Measurements from ENCODE around the gene SLC27A5.
"Not testable (repeated sequence)": the region's sequence is repeated elsewhere in the genome, so short reads cannot be mapped to it uniquely, and the experiment has no call there.

The SLC27A5 gene

DNA sequence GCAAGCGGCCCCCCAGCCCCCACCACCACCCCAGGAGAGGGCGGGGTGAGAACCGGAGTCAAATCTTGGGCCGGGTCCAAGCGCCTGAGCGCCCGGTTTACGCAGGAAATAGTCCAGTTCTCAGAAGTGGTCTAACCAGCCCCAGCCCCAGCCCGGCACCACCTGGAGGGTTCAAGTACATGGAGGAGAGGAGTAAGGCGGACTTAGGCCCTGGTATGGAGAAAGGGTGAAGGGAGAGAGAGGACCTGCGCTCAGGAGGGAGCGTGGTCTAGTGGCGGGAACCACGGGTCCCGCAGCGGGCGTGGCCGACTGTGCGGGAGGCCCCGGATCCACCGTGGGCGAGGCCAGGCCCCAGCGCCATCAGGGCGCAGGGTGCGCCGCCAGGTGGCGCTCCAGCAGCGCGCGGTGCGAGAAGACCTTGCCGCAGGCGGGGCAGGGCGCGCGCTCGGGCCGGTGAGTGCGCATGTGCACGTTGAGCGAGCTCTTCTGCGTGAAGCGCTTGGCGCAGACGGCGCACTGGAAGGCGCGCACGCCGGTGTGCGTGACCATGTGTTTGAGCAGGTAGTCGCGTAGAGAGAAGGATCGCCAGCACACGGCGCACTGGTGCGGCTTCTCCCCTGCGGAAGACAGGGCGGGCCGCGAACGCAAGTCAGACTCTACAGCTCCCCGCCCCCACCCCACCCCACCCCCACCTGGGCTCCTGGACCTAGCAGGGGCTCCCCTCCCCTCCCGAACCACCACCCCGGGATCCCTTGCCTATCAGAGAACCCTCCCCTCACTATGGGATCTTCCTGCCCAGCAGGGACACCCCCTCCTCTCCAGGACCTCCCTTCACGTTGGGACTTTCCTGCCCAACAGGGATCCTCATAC is 2.1 kb upstream of the SLC27A5 start:
- Histone ChIP-seq H3K9ac (ENCODE audit: insufficient read length) (peak overlapping the region; percentile 89), H3K27ac (peak overlapping the region; percentile 78), H3K4me3 (peak overlapping the region; percentile 89), H3K36me3 (ENCODE audit: insufficient read depth, low read length) (peaks cover 14% of the 10 kb centered on the region; the same call in 1 of the 2 replicates), H3K9me3 (ENCODE audit: low read depth, low read length) (no peaks in the 10 kb centered on the region)
- DNase-seq (ENCODE audit: low read depth, low spot score) = peak; percentile 53
- TF ChIP-seq POLR2AphosphoS5 (IDR thresholded peaks at IDR 0.05; ENCODE audit: borderline replicate concordance, low read depth, low read length) (peak; percentile 94), EZH2 (IDR thresholded peaks at IDR 0.05) (no peak), FOXP2 (optimal IDR thresholded peaks at IDR 0.05; ENCODE audit: control extremely low read depth, extremely low read length, insufficient read depth) (peak; percentile 87)

DNA sequence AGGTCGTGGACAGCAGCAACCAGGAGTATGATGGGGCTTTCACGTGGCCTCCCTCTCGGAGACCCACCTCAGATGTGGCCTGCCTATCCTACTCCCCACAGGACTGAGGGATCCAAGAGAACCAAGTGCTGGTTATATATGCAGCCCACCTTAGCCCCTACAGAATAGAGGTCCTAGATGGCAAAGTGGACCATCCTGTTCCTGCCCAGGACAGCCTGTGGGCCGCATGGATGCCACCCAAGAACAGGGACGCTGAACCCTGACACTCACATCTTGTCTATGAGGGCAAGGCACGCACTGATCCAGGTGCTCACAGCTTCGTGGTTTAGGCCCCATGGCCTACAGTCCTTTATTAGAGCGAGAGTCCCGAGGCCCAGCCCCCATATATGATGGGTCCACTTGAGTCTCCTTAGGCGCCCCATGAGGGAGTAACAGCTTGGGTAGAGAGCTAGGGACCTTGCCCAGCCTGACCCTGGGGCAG is 1.5 kb upstream of the SLC27A5 start:
- peak overlapping the region; percentile 78 for H3K9ac ChIP-seq (ENCODE audit: insufficient read length)
- H3K27ac ChIP-seq = peak overlapping the region; percentile 76
- H3K9me3 ChIP-seq (ENCODE audit: low read depth, low read length) = no peaks in the 10 kb centered on the region
- no peak for DNase-seq (ENCODE audit: low read depth, low spot score)
- H3K36me3 ChIP-seq (ENCODE audit: insufficient read depth, low read length) = peaks cover 14% of the 10 kb centered on the region; the same call in 1 of the 2 replicates
- peak overlapping the region; percentile 89 for H3K4me3 ChIP-seq
- TF ChIP-seq POLR2AphosphoS5 (IDR thresholded peaks at IDR 0.05; ENCODE audit: borderline replicate concordance, low read depth, low read length) (no peak), FOXP2 (optimal IDR thresholded peaks at IDR 0.05; ENCODE audit: control extremely low read depth, extremely low read length, insufficient read depth) (no peak), EZH2 (IDR thresholded peaks at IDR 0.05) (no peak)

- Histone ChIP-seq H3K4me3 (no peak overlapping the region), H3K27ac (no peak overlapping the region), H3K36me3 (ENCODE audit: insufficient read depth, low read length) (no peaks in the 10 kb centered on the region), H3K9me3 (ENCODE audit: low read depth, low read length) (no peaks in the 10 kb centered on the region), H3K9ac (ENCODE audit: insufficient read length) (no peak overlapping the region)
- TF ChIP-seq EZH2 (IDR thresholded peaks at IDR 0.05) (no peak), FOXP2 (optimal IDR thresholded peaks at IDR 0.05; ENCODE audit: control extremely low read depth, extremely low read length, insufficient read depth) (no peak), POLR2AphosphoS5 (IDR thresholded peaks at IDR 0.05; ENCODE audit: borderline replicate concordance, low read depth, low read length) (no peak)
- no peak for DNase-seq (ENCODE audit: low read depth, low spot score)
These were observed 1.5 kb downstream of the SLC27A5 start for GRCh38 chr19:58510084-58510862.

DNA sequence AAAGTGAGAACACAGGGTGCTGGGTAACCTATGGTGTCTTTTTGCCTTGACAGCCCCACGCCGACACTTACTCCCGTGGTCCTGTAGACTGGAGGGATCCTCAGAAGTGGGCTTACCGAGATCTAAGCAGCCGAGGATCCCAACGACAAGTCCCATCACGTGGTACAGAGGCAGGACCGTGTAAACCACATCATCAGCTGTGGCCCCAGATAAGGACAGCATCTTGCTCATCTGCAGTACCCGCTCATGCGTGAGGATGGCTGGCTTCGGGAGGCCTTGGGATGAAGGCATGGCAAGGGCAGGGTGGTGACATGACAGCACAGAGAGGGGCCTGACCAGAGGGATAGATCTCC is 2.1 kb downstream of the SLC27A5 start:
- no peak overlapping the region for H3K9ac ChIP-seq (ENCODE audit: insufficient read length)
- H3K27ac ChIP-seq = no peak overlapping the region

GRCh38 chr19:58507602-58508223 is 4.1 kb downstream of the SLC27A5 start:
- H3K36me3 ChIP-seq (ENCODE audit: insufficient read depth, low read length); DNase-seq (ENCODE audit: low read depth, low spot score); H3K9ac ChIP-seq (ENCODE audit: insufficient read length): not testable (repeated sequence)

More for the DNA sequence above, 2.1 kb downstream of the SLC27A5 start:
- no peak for TF ChIP-seq EZH2 (IDR thresholded peaks at IDR 0.05)
- TF ChIP-seq POLR2AphosphoS5 (IDR thresholded peaks at IDR 0.05; ENCODE audit: borderline replicate concordance, low read depth, low read length) = no peak
- no peak for TF ChIP-seq FOXP2 (optimal IDR thresholded peaks at IDR 0.05; ENCODE audit: control extremely low read depth, extremely low read length, insufficient read depth)
- H3K36me3 ChIP-seq (ENCODE audit: insufficient read depth, low read length) = no peaks in the 10 kb centered on the region
- no peak for DNase-seq (ENCODE audit: low read depth, low spot score)
- H3K9me3 ChIP-seq (ENCODE audit: low read depth, low read length) = no peaks in the 10 kb centered on the region
- H3K4me3 ChIP-seq = no peak overlapping the region

DNA sequence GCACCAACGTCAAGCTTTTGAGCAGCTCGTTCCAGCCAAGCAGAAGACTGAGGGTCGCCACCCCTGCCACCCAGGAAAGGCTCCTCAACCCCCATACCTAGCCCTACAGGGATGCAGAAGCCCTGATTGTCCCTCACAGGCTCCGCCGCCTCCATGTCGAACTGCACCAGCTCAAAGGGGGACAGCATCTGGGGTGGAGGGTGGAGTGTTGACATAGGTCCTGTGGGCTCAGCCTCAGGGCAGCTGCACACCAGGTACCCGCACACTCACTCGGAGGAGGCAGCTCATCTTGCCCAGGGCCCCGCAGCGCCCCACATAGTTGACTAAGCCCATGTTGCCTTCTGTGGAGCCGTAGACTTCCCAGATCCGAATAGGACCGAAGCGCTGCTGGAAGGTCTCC is 11.6 kb downstream of the SLC27A5 start:
- H3K9ac ChIP-seq (ENCODE audit: insufficient read length) = no peak overlapping the region
- peak; percentile 6; the same call in 1 of the 2 replicates for TF ChIP-seq POLR2AphosphoS5 (IDR thresholded peaks at IDR 0.05; ENCODE audit: borderline replicate concordance, low read depth, low read length)
- TF ChIP-seq EZH2 (IDR thresholded peaks at IDR 0.05) = no peak
- no peak overlapping the region for H3K4me3 ChIP-seq
- no peak for DNase-seq (ENCODE audit: low read depth, low spot score)
- no peak overlapping the region for H3K27ac ChIP-seq
- no peaks in the 10 kb centered on the region for H3K36me3 ChIP-seq (ENCODE audit: insufficient read depth, low read length)
- no peaks in the 10 kb centered on the region for H3K9me3 ChIP-seq (ENCODE audit: low read depth, low read length)

More at GRCh38 chr19:58507602-58508223, 4.1 kb downstream of the SLC27A5 start:
- not testable (repeated sequence) for H3K4me3 ChIP-seq; H3K9me3 ChIP-seq (ENCODE audit: low read depth, low read length); H3K27ac ChIP-seq

DNA sequence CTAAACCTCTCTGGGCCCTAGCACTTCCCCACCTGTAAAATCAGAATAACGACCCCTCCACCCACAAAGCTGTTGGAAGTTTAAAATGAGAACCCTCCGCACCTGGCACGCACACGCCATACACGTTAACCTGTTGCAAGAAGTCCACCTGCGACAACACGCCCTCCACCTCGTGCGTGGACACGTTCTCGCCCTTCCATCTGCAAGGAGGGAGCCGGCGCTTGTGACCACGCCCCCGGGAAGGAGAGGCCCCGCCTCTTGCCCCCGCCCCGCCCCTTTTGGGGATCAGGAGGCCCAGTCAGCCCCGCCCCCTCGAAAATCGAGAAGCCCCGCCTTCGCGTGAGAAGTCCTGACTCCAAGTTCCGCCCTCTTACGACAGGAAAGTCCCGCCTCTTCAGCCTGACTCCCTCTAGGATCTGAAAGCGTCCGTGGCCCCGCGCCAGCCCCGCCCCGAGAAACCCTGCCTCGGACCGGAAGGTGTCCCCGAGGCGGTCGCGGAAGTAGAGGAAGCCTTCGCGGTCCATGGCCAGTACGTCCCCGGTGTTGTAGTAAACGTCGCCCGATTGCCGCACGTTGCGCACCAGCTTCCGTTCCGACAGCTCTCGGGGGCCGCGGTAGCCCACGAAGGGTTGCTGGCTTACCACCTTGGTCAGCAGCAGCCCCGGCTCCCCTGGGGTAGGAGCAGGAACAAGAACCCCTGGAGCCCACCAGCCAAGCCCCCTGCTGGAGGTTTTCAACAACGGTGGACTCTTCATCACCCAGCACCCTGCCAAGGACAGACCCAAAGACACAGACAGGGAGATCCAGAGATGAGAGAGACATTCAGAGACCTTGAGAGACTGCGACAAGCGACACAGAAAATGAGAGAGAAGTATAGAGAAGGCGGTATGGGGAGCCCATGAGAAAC is 12.5 kb downstream of the SLC27A5 start:
- TF ChIP-seq FOXP2 (optimal IDR thresholded peaks at IDR 0.05; ENCODE audit: control extremely low read depth, extremely low read length, insufficient read depth) (peak; percentile 95), POLR2AphosphoS5 (IDR thresholded peaks at IDR 0.05; ENCODE audit: borderline replicate concordance, low read depth, low read length) (peak; percentile 70), EZH2 (IDR thresholded peaks at IDR 0.05) (no peak)
- H3K9me3 ChIP-seq (ENCODE audit: low read depth, low read length) = no peaks in the 10 kb centered on the region
- DNase-seq (ENCODE audit: low read depth, low spot score) = peak; percentile 89
- peak overlapping the region; percentile 83 for H3K27ac ChIP-seq
- no peaks in the 10 kb centered on the region for H3K36me3 ChIP-seq (ENCODE audit: insufficient read depth, low read length)
- peak overlapping the region; percentile 85 for H3K9ac ChIP-seq (ENCODE audit: insufficient read length)
- H3K4me3 ChIP-seq = peak overlapping the region; percentile 81
